GM13977 (cell line): ENCODE results near the gene DNALI1.

ENCODE experiments used
- DNase-seq: peaks from one replicate; pipeline ENCODE4 v3.0.0; 2012; ENCODE audit warnings: low spot score
- in situ Hi-C: fragments of 300-500 bp; cut with MboI; formaldehyde crosslinking; loops from one replicate; pipeline ENCODE4 v1.12.0; 2022; ENCODE audit warnings: low sequenced_read_pairs, low pct_unique_long_range_greater_than_20kb, mixed read lengths, inconsistent platforms; ENCODE audit not compliant: unreplicated experiment
- TF ChIP-seq, protein P1 (sequence below): IDR thresholded peaks from 2 replicates; pipeline ENCODE4 v1.5.1; 2012; ENCODE audit warnings: mild to moderate bottlenecking, control low read depth; ENCODE audit not compliant: insufficient read depth; ENCODE audit errors: extremely low read depth, missing control alignments

DNALI1 gene

DNA sequence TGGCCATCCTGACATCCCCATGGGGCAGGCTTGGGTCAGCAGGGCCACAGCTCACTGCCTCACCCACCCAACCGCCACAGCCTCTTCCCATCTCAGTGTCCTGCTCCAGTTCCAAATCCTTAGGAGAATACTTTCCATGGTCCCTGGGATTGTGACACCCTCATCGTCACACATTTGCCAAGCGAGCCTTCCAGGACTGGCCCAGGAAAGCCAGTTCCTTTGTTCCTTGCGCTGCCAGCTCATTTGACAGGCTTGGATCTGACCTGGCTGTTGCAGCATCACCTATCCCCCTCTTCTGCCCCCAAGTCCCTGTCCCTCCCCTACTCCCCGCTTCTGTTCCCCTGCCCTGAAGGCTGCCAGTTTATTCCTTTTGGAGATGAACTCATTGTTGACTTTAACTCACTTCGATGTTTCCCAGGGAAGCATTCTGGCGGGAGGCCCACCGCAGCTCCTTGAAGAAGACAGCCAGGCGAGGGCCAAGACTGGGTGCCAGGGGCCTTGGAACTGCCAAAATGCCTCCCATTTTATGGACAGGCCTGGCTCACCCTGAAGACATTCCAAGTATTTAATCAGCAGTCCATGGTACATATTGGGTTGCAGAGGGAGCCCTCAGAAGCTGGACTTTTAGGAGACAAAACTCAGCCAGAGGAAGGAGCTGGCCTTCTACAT lies 49.2 kb downstream of the DNALI1 start:
- DNase-seq: no peak
- in situ Hi-C loops: loop anchor here (10.0 kb wide), 1 partner anchor 69 kb away; no protein-coding TSS in a partner anchor
- TF ChIP-seq, protein P1, sequence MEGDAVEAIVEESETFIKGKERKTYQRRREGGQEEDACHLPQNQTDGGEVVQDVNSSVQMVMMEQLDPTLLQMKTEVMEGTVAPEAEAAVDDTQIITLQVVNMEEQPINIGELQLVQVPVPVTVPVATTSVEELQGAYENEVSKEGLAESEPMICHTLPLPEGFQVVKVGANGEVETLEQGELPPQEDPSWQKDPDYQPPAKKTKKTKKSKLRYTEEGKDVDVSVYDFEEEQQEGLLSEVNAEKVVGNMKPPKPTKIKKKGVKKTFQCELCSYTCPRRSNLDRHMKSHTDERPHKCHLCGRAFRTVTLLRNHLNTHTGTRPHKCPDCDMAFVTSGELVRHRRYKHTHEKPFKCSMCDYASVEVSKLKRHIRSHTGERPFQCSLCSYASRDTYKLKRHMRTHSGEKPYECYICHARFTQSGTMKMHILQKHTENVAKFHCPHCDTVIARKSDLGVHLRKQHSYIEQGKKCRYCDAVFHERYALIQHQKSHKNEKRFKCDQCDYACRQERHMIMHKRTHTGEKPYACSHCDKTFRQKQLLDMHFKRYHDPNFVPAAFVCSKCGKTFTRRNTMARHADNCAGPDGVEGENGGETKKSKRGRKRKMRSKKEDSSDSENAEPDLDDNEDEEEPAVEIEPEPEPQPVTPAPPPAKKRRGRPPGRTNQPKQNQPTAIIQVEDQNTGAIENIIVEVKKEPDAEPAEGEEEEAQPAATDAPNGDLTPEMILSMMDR: no peak

DNA sequence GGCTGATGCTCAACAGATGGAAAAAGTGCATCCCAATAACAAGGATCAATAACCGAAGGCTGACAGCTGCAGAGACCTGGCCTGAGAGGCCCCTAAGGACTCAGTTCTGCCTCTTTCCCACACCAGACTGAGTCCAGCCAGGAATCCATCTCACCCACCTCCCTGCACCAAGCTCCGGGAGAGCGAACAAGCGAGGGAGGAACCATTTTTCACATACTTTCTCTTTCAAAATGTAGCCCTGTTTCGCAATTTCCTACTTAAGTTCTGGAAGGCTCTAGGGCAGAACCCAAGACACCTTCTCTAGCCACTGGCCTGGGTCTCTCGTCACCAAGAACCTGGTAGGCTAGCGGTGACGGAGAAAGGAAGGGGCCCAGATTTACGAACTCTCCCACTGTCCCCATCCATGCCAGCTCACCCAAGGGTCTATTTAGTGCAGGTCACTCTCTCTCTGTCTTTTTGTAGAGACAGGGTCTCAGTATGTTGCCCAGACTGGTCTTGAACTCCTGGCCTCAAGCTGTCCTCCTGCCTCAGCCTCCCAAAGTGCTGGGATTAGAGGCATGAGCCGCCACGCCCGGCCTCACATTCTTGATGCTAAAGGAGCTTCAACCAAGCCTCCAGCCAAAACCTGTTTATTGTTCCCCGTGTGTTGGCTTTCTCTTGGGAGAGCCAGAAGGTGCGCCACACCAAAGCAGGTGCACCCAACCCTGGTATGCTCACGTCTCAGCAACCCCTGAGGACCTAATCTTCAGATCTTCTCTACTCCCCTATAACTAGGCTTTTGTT lies 49.9 kb downstream of the DNALI1 start:
- no peak for DNase-seq
- in situ Hi-C loops: loop anchor here (10.0 kb wide), 1 partner anchor 68 kb away; no protein-coding TSS in a partner anchor
- TF ChIP-seq, protein P1: no peak

DNA sequence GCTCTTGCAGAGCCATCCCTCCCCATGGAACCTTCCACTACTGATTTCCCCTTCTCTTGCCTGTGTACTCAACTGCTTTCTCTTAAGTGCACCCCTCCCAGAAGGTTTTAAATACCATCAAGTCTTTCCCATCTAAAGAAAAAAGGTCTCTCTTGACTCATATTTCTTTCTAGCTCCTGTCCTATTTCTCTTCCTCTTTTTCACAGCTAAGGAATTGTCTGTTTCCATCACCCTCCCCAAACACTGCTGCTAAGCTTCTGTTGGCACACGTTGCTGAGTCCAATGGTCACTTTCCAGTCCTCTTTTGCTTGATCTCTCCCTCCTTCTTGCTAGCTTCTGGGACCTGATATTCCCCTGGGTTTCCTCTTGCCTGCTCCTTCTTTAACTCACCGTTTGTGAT lies 52.3 kb downstream of the DNALI1 start:
- TF ChIP-seq, protein P1: no peak
- no peak for DNase-seq
- in situ Hi-C loops: loop anchor here (10.0 kb wide), 1 partner anchor 66 kb away; no protein-coding TSS in a partner anchor

DNA sequence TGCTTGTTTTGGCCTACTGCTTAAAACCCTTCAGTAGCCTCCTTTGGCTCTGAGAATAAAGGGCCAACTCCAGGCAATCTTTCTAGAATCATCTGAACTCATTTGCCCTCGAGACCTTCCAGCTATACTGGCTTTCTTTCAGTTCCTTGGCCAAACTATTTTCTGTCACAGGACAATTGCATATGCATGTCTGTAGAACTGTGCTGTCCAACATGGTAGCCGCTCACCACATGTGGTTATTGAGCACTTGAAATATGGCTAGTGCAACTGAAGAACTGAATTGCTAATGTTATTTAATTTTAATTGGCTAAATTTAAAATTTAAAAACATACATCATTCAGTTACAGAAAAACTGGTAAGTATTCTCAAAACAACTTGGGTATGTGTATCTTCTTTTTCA lies 53.3 kb downstream of the DNALI1 start:
- TF ChIP-seq, protein P1: no peak
- DNase-seq: no peak
- in situ Hi-C loops: loop anchor here (10.0 kb wide), 1 partner anchor 65 kb away; no protein-coding TSS in a partner anchor

DNA sequence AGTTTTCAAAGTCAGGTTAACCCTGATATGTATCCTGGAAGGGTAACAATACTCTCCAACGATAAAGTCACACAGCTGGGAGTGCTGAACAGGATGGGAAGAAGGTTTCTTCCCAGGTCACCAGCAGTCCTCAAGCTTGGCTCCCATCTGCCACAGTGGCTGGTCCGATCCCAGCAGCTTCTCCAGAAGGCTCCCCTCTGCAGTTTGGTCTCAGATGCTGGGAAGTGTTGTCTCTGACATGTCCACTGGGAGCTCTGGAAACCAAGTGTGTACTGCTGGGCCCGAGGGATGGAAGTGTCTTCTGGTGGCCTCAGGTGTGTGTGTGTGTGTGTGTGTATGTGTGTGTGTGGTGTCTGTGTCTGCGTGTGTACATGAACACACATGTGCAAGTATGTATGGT lies 55.4 kb downstream of the DNALI1 start:
- TF ChIP-seq, protein P1: no peak
- in situ Hi-C loops: no loop called here

DNA sequence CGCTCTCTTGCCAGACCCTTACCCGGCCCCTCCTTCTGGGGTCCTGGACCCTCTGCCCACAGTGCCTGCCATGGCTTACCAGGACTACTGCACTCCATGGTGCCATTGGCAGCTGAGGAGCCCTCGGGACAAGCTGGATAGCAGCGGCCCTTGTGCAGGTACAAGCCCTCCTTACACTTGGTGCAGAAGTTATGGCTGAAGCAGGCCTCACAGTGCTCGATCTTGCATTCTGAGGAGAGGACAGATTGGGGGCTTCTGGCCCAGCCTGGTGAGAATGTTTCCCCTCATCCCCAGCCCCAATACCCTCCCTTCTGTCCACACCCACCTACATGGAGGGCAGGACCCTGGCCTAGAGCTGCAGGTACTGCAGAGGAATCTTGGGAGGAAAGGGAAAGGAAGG lies 57.4 kb downstream of the DNALI1 start:
- TF ChIP-seq, protein P1: no peak
- DNase-seq: no peak
- in situ Hi-C loops: no loop called here

More for the DNA sequence above, 55.4 kb downstream of the DNALI1 start:
- no peak for DNase-seq
